HL-60 (cell line): ENCODE results near the gene TIMELESS.
"Not testable (repeated sequence)": the region's sequence is repeated elsewhere in the genome, so short reads cannot be mapped to it uniquely, and the experiment has no call there.

Source experiments
- DNase-seq, 2 experiments: peaks; one replicate each; pipeline ENCODE4 v3.0.0-alpha.2; 2010 to 2020; ENCODE audit warnings: low read depth in 1 of 2, low spot score in 1 of 2
- H3K27ac ChIP-seq: fragments of 250-450 bp; sonication (Bioruptor Pico); replicated peaks from 2 replicates; pipeline ENCODE4 v1.5.1; 2020; ENCODE audit warnings: mild to moderate bottlenecking, moderate library complexity
- H3K27me3 ChIP-seq: fragments of 250-450 bp; sonication (Bioruptor Pico); 2 replicates; pipeline ENCODE4 v1.5.1; 2021; ENCODE audit warnings: mild to moderate bottlenecking, moderate library complexity; ENCODE audit not compliant: insufficient read depth, poor library complexity, severe bottlenecking
- H3K4me3 ChIP-seq: replicated peaks from 2 replicates; pipeline ENCODE4 v1.5.1; 2011; ENCODE audit warnings: mild to moderate bottlenecking, control low read depth, low read length; ENCODE audit not compliant: insufficient read depth
- GABPA ChIP-seq: IDR thresholded peaks from 2 replicates; pipeline ENCODE4 v1.6.1; 2012; ENCODE audit warnings: low read depth
- POLR2AphosphoS5 ChIP-seq: IDR thresholded peaks from 2 replicates; pipeline ENCODE4 v1.6.1; 2012; ENCODE audit warnings: low read depth
- SPI1 ChIP-seq: IDR thresholded peaks from 2 replicates; pipeline ENCODE4 v1.6.1; 2012; ENCODE audit warnings: low read depth, mild to moderate bottlenecking, borderline replicate concordance
- TF ChIP-seq, protein P1 (sequence below): IDR thresholded peaks from one replicate; pipeline ENCODE4 v1.5.1; 2011; ENCODE audit warnings: low read length, control low read depth, inconsistent platforms; ENCODE audit not compliant: insufficient read depth
- TF ChIP-seq, protein P2 (sequence below): IDR thresholded peaks from 2 replicates; pipeline ENCODE4 v1.6.1; 2012; ENCODE audit warnings: low read depth; ENCODE audit not compliant: insufficient replicate concordance

The TIMELESS gene

DNA sequence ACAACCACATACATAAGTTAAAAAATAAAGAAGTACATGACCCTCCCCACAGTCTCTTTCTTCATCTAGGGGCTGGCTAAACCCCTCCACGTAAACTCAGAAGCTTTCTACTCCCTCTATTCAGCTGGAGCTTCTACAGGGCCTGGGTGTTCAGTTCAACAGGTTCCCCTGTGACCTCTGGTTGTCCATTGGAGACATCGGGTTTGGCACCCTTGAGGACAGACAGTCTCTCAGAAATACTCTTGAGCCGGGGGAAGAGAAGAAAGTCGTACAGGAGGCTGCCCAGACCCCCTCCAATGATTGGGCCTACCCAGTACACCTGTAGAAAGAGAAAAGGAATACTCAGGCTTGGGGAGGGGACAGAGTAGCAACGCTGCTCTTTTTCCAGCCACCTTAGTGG is 1.9 kb upstream of the TIMELESS start:
- no peak overlapping the region for H3K27ac ChIP-seq
- no peak for DNase-seq
- H3K4me3 ChIP-seq: no peak overlapping the region
- TF ChIP-seq POLR2AphosphoS5 (no peak), SPI1 (no peak), GABPA (no peak)
- TF ChIP-seq, protein P1, sequence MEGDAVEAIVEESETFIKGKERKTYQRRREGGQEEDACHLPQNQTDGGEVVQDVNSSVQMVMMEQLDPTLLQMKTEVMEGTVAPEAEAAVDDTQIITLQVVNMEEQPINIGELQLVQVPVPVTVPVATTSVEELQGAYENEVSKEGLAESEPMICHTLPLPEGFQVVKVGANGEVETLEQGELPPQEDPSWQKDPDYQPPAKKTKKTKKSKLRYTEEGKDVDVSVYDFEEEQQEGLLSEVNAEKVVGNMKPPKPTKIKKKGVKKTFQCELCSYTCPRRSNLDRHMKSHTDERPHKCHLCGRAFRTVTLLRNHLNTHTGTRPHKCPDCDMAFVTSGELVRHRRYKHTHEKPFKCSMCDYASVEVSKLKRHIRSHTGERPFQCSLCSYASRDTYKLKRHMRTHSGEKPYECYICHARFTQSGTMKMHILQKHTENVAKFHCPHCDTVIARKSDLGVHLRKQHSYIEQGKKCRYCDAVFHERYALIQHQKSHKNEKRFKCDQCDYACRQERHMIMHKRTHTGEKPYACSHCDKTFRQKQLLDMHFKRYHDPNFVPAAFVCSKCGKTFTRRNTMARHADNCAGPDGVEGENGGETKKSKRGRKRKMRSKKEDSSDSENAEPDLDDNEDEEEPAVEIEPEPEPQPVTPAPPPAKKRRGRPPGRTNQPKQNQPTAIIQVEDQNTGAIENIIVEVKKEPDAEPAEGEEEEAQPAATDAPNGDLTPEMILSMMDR: no peak
- TF ChIP-seq, protein P2, sequence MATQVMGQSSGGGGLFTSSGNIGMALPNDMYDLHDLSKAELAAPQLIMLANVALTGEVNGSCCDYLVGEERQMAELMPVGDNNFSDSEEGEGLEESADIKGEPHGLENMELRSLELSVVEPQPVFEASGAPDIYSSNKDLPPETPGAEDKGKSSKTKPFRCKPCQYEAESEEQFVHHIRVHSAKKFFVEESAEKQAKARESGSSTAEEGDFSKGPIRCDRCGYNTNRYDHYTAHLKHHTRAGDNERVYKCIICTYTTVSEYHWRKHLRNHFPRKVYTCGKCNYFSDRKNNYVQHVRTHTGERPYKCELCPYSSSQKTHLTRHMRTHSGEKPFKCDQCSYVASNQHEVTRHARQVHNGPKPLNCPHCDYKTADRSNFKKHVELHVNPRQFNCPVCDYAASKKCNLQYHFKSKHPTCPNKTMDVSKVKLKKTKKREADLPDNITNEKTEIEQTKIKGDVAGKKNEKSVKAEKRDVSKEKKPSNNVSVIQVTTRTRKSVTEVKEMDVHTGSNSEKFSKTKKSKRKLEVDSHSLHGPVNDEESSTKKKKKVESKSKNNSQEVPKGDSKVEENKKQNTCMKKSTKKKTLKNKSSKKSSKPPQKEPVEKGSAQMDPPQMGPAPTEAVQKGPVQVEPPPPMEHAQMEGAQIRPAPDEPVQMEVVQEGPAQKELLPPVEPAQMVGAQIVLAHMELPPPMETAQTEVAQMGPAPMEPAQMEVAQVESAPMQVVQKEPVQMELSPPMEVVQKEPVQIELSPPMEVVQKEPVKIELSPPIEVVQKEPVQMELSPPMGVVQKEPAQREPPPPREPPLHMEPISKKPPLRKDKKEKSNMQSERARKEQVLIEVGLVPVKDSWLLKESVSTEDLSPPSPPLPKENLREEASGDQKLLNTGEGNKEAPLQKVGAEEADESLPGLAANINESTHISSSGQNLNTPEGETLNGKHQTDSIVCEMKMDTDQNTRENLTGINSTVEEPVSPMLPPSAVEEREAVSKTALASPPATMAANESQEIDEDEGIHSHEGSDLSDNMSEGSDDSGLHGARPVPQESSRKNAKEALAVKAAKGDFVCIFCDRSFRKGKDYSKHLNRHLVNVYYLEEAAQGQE: no peak
- H3K27me3 ChIP-seq: no peaks in the 10 kb centered on the region

DNA sequence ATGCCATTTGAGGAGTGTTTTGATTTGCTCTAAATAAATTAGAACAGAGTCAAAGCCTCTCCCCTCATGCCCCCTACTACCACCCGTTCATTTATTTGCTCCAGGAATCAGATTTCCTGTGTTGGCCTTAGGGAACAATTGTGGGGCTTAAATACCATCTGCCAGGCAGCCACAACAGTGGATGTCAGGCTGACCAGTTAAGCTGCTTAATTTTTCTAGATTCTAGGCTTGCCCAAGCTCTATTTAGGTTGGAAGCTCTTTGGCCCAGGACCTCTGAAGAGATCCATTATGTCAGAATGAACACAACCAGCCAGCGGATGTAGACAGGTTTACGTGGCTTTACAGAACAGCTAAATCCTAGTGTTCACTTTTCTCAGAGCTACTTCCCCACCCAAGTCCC is 1.0 kb upstream of the TIMELESS start:
- TF ChIP-seq, protein P1: no peak
- TF ChIP-seq POLR2AphosphoS5: no peak
- no peak overlapping the region for H3K4me3 ChIP-seq
- H3K27ac ChIP-seq: no peak overlapping the region
- DNase-seq: no peak
- H3K27me3 ChIP-seq: no peaks in the 10 kb centered on the region

DNA sequence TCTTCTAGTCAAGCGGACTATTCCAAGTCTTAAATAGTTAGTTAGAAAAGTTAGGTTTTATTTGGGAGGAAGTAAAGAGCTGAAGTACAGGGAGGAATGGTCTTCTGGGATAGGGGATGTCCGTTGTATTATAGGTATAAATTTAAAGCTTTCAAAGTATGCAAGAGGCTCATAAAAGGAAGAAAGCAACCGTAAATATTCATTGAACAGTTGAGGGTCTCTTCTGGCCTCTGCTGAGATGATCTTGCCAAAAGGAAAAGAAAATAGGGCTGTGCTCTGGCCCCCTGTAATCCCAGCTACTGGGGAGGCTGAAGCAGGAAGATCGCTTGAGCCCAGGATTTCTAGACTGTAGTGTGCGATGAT is 377 bp upstream of the TIMELESS start:
- Histone ChIP-seq H3K4me3 (peak overlapping the region; percentile 86), H3K27ac (peak overlapping the region; percentile 91), H3K27me3 (no peaks in the 10 kb centered on the region)
- TF ChIP-seq, protein P1: no peak
- TF ChIP-seq SPI1: no peak
- TF ChIP-seq, protein P2: no peak
- TF ChIP-seq GABPA: no peak
- TF ChIP-seq POLR2AphosphoS5: no peak
- DNase-seq: no peak

DNA sequence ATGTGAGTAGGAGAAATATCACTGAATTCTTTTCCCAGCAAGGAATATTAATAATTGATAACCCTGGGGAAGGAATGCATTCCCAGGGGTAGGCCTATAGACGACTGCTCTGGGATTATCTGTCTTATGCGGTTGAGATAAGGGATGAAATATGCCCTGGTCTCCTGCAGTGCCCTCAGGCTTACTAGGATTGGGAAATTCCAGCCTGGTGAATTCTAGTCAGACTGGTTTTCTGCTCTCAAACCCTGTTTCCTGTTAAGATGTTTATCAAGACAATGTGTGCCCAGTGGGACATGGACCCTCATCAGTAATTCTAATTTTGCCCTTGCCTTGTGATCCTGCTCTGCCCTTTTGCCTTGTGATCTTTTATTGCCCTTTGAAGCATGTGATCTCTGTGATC is 6.0 kb downstream of the TIMELESS start:
- H3K27me3 ChIP-seq, H3K4me3 ChIP-seq, DNase-seq, H3K27ac ChIP-seq: not testable (repeated sequence)
